HPDE6-E6E7 (cell line): ENCODE measurements around the gene ZNF618.

ENCODE experiments used
- DNase-seq: peaks from one replicate; pipeline ENCODE4 v3.0.0; 2011; ENCODE audit warnings: missing footprints; ENCODE audit errors: extremely low spot score

ZNF618 gene

GRCh38 chr9:113957351-113957750 is 81.2 kb downstream of the ZNF618 start:
- no peak for DNase-seq

DNA sequence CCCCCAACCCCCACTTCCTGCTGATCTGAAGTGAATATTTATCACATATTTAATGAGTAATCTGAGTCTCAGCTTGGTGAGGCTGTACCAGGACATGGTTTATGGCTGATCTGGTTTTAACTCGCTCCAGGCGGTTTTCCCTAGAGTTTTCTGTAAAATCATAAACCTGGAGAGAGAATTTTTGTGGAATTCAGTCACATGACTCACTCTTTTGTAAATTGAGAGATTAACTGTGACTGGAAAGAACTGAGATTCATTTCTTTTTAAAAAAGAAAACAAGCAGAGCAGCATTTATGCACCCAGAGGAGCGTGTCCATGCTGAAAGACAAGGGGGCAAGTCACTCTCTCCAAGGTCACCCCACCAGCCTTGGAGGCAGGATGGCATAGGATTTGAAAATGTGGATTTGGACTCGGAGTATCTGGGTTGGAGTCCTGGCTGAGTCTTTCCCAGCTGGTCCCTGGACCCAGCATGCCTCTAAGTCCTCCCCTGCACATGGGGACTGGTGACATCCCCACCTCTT is 81.8 kb downstream of the ZNF618 start:
- DNase-seq, result peak; percentile 78

DNA sequence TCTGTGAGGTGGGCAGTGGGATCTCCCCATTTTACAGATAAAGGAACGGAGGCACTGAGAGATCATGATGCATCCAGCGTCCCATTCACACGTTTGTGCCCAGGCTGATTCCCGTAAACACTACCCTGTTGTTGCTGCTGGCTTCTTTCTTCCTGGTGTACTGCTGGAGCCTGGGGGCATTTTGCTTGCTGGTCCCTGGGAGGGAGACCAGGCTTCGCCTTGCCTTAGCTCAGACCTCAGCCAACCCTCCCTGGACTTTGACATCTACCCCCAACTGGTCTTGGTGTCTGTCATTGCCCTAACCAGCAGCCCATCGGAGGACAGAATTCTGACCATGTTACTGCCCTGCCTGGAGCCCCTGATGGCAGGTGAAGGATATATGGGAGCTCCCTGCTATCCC is 82.4 kb downstream of the ZNF618 start:
- DNase-seq, result no peak

- no peak for DNase-seq
Observed at GRCh38 chr9:113960768-113961167, 84.7 kb downstream of the ZNF618 start.

- DNase-seq, result no peak
Observed at GRCh38 chr9:113962396-113962795, 86.3 kb downstream of the ZNF618 start.

DNA sequence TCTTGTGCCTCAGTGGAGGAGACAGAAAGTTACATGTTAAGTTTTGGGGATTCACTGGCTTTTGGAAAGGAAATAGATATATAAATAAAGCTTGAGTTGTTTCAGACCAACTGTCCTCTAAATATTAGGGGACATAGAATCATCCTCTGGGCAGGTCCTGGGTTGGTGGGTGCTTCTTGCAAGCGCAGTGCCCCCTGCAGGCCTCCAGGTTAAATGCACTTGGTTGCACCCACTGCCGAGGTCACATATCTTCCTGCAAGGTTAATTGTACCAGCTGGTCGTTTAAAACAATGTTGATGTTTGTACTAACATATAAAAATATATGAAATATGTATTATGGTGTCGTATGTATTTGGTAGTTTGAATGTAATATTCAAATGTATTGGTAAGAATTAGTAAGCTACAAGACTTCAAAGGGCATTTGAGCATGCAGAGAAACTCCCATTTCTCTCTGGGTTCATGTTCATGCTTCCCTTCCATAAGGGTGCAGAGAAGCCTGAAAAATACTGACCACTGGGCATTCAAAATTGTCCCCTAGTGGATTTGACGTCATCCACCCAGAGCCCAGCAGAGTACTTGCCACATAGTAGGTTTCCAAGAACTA is 87.0 kb downstream of the ZNF618 start:
- DNase-seq, result peak; percentile 43

- no peak for DNase-seq
Observed at GRCh38 chr9:113963696-113964494, 87.8 kb downstream of the ZNF618 start.

DNA sequence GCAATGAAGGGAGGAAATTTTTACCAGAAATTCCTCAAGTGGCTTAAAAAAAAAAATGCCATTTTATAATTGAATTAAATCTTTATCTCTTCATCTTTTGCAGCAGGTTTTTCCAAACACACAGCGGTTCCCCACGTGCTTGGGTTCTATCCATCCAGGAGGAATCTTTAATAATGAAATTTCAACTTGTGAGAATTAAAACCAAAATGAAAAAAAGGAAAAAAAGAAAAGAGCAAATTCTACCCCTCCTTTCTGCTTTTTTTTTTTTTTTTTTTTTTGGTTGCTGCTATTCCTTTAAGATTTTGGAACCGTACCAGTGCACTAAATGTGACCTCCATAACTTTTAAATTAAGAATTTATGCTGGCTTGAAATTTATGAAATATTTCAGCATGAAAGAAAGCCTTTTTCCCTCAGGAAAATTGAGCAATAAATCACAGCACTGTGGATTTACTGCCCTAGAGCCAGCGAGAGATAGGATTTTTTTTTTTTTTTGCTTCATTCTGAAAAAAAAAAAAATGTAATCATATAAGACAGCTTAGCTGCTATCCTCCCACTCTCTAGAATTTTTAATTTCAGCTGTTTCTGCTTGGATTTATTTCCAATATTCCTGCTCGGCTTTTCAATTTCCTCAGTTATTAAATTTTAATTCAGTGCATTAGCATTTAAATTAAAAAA is 88.5 kb downstream of the ZNF618 start:
- DNase-seq, result no peak

- no peak for DNase-seq
Observed at GRCh38 chr9:113966394-113966793, 90.3 kb downstream of the ZNF618 start.

GRCh38 chr9:113967380-113967779 is 91.3 kb downstream of the ZNF618 start:
- DNase-seq, result no peak

DNA sequence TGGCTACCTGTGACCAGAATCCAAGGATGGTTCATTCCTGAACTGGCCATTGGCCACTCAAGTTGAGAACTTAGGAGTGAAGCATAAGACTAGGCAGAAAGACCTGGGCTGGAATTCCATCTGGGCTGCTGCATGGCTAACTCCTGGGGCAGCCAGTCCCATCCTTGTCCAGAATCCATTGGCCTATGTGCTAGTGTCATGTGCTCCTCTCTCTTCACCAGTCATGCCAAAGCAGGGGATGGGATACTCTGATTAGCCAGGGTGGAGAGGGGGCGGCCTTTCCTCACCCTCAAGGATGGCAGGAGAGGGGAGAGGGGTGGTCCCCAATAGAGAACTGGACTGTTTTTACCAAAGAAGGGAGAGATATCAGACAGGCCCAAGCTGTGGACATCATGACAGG is 93.2 kb downstream of the ZNF618 start:
- no peak for DNase-seq

DNA sequence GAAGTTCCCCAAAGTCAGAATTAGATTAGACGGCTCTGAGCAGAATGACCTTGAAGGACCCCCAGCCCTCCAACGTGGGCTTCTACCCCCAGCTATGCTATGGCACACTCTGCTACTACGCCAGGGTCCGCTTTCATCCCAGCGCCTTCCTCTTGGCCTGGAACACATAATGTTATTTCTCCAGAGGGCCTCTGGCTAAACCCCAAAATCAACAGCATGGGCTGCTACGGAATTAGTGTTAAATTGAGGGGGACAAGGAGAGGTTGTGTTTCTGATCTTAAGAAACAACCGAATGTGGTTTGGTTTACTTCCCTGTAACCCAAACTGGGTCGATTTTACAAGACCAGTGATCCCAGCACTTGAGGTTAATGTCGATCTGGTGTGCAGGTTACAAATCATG is 97.1 kb downstream of the ZNF618 start:
- DNase-seq, result no peak

- DNase-seq, result no peak
Observed at GRCh38 chr9:113973963-113974413, 97.9 kb downstream of the ZNF618 start.

DNA sequence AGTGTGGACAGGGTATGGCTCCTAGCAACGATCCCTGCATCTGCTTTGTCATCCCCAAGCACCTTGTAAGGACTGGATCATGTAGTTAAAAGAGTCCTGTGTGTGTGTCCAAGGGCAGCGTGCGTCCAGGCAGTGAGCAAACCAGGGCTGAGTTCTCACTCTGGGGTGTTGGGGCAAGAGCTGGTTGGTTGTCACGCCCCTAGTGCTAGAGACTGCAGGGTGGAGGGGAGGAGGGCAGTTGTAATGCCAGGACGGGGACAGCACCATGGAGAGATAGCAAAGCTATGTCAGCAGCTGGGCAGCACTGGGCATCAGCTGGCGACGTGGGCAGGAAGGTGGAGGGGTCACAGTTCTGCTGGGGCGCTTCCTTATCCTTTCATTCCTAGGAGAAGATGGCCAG is 100.8 kb downstream of the ZNF618 start:
- no peak for DNase-seq

- no peak for DNase-seq
Observed at GRCh38 chr9:113978725-113979342, 102.7 kb downstream of the ZNF618 start.

DNA sequence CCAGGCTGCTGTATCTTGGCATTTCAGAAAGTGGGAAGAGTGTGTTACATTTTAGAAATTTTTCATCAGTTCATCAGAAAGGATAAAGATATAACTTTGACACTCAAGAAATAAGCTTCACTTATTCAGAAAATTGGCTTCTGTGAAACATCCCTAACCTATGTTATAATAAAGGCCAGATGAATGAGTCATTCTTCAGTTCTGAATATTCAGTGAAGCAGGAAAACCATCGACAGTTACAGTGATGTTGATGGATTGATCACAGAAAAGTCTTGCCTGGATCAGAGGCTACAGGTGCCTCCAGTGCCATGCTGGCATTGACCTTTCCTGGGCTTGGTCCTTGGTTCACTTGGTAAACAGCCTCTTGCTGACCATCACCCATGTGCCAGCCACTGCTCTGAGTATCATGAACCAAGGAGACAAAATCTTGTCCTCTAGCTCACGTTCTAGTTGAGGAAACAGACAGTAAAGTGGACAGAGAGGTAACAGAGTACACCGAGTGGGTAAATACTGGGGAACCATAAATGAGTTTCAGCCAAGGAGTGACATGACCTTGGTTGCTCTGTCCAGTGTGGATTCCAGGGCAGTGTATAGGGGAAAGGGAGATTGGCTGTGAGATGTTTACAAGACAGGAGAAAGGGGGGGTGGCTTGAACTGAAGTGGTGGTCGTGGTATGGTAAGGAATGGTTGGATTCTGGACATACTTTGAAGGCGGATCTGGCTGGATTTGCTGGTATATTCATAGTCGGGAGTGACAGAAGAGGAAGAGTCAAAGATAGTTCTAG is 103.4 kb downstream of the ZNF618 start:
- no peak for DNase-seq

DNA sequence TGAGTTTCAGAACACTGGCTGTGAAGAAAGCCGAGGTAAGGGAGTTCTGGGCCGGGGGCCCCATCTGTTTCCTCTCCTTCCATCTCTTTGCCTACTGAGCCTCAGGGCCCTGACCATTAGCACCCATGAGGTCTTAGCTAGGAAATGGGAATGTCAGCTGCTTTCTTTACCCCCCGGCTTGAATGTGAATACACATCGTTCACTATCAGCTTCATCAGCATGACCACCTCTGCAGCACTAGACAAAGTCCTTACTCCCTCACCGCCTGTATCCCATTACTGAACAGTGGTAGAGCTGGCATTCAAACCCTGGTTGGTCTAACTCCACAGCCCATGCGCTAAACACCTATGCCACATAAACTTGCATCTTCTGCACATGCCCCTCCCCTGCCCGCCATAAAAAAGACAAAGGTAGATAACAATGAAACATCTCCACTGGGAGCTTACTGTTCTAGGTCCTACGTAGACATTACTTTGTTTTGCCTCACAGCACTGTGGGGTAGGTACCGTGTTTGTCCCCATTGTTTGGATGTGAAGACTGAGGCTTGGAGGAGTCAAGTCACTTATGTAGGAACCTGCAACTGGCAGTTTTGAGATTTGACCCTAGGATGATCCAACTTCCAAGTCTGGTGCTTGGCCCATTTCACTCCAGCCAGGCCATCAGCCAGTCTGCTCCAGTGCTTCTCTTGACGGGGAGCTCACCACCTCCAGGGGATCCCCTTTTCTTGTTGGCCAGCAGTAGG is 108.7 kb downstream of the ZNF618 start:
- DNase-seq, result no peak

DNA sequence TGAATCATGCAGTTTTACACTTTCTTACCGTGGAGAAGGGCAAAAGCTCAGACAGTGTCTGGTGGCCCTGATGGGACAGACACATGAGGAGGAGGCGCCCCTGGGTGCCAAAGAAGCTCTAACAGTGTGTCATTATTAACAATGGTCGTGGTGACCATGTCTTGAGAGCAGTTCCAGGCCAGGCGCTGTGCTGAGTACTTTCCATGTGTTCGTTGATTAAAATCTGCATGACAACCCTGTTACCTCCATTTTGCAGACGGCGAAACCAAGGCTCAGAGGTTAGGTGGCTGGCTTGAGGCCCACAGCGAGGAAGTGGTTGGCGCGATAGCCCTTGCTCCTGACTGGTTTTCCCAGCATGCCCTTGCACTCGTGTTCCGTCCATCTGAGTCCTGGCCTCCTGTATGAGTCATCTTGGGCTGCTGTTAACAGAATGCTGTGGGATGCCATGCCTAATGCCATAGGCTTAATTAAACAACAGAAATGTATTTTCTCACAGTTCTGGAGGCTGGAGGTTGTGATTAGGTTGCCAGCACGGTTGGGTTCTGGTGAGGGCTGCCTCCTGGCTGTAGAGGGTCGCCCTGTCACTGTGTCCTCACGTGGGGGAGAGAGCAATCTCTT is 110.0 kb downstream of the ZNF618 start:
- no peak for DNase-seq

GRCh38 chr9:113986931-113987330 is 110.8 kb downstream of the ZNF618 start:
- DNase-seq, result no peak

DNA sequence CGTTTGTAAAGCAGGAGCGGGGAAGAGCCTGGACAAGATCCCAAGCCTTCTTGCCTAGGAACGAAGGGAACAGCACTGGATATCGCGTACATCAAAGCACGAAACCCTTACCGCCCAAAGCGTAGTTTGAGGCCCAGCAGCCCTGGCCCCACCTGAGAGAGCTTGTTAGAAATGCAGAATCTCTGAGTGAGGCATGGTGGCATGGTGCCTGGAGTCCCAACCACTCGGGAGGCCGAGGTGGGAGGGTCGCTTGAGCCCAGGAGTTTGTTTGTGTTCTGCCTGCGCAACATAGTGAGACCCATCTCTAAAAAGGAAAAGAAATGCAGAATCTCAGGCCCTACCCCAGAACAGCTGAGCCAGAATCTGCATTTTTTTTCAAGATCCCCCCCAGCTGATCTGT is 111.4 kb downstream of the ZNF618 start:
- no peak for DNase-seq
